ENCODE measurements around the gene RBL2. TPM values are rescaled to one million over a fixed set of nuclear protein-coding genes. Genes with fewer than 3 reads are reported as not detected.

Gene RBL2
- total RNA-seq, 3 donors from 2014 or later, result 55.0 to 75.6 (median 75.2) TPM

DNA sequence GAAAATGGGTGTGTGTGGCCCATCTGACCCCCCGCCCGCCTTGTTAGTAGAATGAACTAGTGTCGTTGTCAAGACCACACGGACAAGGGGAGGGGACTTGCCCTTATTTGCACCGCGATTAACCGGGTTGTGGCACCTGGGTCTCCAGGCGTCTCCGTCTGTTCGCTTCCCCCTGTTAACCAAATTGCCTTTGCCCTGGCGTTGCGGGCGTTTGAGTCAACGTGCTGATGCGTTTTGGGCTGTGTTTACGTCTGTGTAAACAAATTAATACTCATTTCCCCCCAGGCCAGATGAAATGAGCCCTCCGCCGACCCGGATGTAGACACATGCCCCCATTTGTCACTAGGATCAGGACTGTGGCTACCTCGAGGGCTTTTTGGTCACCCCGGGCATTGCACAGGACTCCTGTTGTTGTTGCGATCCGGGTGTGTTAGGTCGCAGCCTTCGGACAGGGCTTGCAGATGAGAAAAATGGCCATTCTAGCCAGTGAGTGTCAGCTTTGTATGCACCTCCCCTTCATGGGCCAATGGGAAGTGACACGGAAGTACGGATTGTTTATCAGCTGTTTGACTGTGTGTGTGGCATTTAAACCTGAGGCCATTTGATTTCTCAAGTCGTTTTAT is 906 bp downstream of the RBL2 start:
- peak overlapping the region; percentile 100 for H3K4me3 ChIP-seq
- H3K36me3 ChIP-seq (ENCODE audit: low read depth), result no peaks in the 10 kb centered on the region
- intact Hi-C loops (cut with DNase I, micrococcal nuclease), result no loop called here
- DNase-seq, result peak; percentile 70 to 88 (median 76)
- H3K4me1 ChIP-seq (ENCODE audit: low read depth), result peaks cover 6% of the 10 kb centered on the region
- peak; percentile 90 for ATAC-seq
- no peaks in the 10 kb centered on the region for H3K9me3 ChIP-seq
- TF ChIP-seq, protein P1, sequence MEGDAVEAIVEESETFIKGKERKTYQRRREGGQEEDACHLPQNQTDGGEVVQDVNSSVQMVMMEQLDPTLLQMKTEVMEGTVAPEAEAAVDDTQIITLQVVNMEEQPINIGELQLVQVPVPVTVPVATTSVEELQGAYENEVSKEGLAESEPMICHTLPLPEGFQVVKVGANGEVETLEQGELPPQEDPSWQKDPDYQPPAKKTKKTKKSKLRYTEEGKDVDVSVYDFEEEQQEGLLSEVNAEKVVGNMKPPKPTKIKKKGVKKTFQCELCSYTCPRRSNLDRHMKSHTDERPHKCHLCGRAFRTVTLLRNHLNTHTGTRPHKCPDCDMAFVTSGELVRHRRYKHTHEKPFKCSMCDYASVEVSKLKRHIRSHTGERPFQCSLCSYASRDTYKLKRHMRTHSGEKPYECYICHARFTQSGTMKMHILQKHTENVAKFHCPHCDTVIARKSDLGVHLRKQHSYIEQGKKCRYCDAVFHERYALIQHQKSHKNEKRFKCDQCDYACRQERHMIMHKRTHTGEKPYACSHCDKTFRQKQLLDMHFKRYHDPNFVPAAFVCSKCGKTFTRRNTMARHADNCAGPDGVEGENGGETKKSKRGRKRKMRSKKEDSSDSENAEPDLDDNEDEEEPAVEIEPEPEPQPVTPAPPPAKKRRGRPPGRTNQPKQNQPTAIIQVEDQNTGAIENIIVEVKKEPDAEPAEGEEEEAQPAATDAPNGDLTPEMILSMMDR (IDR thresholded peaks at IDR 0.05), result no peak

DNA sequence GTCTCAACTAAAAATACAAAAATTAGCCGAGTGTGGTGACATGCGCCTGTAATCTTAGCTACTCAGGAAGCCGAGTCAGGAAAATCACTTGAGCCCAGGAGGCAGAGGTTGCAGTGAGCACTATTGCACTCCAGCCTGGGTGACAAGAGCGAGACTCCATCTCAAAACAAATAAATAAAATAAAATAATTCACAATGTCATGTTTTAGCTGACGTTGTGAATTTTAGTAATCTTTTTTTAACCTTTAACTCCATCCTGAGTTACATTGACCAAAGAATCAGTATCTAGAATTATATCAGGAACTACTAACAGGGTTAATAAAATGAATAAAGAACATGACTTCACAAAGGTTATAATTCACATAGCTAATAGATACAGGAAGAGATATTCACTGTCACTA is 5.9 kb downstream of the RBL2 start:
- intact Hi-C loops (cut with DNase I, micrococcal nuclease), result no loop called here
- H3K4me1 ChIP-seq (ENCODE audit: low read depth), result peaks cover 6% of the 10 kb centered on the region
- TF ChIP-seq, protein P1 (IDR thresholded peaks at IDR 0.05), result no peak

DNA sequence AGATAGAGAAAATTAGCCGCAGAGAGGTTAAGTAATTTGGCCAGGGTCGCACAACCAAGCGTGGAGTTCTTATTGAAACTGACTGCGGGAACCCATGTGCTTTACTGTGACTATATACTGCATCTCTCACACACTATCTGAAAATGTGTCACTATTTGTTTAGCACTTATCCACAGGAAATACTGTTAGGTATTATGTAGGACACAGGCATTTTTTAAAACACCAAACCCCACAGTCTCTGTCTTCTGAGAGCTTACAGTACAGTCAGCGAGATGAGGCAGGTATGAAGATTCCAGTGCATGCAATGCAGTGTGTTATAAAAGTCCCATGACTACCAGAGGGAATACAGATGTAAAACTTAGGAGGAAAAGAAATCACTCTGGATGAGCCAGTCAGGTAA is 11.3 kb downstream of the RBL2 start:
- no peaks in the 10 kb centered on the region for H3K4me1 ChIP-seq (ENCODE audit: low read depth)
- H3K4me3 ChIP-seq, result no peak overlapping the region
- ATAC-seq (peak; percentile 38), DNase-seq (no peak)
- intact Hi-C loops (cut with DNase I, micrococcal nuclease), result no loop called here
- TF ChIP-seq, protein P1 (IDR thresholded peaks at IDR 0.05), result no peak
- H3K9me3 ChIP-seq, result no peaks in the 10 kb centered on the region
- no peaks in the 10 kb centered on the region for H3K36me3 ChIP-seq (ENCODE audit: low read depth)

More for the DNA sequence above, 5.9 kb downstream of the RBL2 start:
- Histone ChIP-seq H3K4me3 (no peak overlapping the region), H3K36me3 (ENCODE audit: low read depth) (no peaks in the 10 kb centered on the region), H3K9me3 (no peaks in the 10 kb centered on the region)
- ATAC-seq (no peak), DNase-seq (no peak)

DNA sequence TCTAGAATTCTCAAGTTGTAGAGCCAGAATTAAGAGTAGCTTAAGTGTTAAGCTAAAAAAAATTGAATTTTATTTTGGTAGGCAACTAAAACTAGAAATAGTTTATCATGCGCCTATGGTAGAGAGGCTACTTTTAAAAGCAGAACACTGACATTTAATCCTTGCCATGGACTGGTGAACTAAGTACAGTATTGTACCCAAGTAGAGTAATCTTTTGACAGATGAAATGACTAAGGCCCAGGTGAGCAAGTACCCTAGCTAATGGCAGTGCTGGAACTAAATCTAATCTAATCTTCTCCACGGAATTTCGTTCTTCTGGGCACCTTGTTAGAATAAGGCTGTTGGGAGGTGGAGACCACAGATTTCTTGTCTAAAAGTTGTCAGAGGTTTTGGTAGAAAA is 11.8 kb downstream of the RBL2 start:
- H3K9me3 ChIP-seq, result no peaks in the 10 kb centered on the region
- H3K4me3 ChIP-seq, result no peak overlapping the region
- ATAC-seq (no peak), DNase-seq (no peak)
- H3K4me1 ChIP-seq (ENCODE audit: low read depth), result no peaks in the 10 kb centered on the region
- TF ChIP-seq, protein P1 (IDR thresholded peaks at IDR 0.05), result no peak
- intact Hi-C loops (cut with DNase I, micrococcal nuclease), result no loop called here
- no peaks in the 10 kb centered on the region for H3K36me3 ChIP-seq (ENCODE audit: low read depth)

DNA sequence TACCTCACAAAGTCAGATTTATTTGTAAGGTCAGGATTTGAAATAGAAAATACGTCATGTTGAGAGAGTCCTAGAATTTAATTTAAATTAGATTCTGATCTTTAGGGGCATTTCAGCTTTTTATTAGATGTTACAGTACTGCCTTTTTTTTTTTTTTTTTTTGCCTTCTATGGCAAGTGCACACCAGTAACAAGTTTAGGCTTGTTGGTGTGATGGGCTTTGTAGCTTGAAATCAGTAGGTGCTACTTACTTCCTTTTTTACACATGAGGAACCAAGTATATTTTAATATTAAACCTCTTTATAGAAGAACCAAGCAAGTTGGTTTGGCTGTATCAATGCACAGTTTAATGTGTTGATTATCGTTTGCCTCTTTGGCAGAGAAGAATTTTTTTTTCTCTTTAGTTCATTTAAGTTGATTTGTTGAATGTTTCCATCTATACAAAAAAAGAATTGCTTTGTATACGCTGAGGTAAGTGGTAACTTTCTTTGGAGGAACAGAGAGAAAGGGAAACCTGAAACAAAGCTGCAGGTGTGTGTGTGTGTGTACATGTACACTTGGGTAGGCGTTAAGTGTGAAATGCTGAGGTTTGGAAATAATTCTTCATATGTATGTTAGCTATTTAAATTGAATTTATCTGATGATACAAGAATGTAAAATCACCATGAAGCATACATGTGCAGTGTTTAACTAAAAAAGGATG is 15.7 kb downstream of the RBL2 start:
- DNase-seq (no peak), ATAC-seq (no peak)
- Histone ChIP-seq H3K36me3 (ENCODE audit: low read depth) (peaks cover 5% of the 10 kb centered on the region), H3K4me1 (ENCODE audit: low read depth) (no peaks in the 10 kb centered on the region), H3K4me3 (no peak overlapping the region), H3K9me3 (no peaks in the 10 kb centered on the region)
- intact Hi-C loops (cut with DNase I, micrococcal nuclease), result no loop called here
- TF ChIP-seq, protein P1 (IDR thresholded peaks at IDR 0.05), result no peak

Measured in mucosa of descending colon (tissue), 3 donors.